ENCODE data around the gene SRRM2. TPM values are rescaled to one million over a fixed set of nuclear protein-coding genes. Genes with fewer than 3 reads are reported as not detected.

The SRRM2 gene
- total RNA-seq, 1 experiment from 2014 or later = 746 TPM

DNA sequence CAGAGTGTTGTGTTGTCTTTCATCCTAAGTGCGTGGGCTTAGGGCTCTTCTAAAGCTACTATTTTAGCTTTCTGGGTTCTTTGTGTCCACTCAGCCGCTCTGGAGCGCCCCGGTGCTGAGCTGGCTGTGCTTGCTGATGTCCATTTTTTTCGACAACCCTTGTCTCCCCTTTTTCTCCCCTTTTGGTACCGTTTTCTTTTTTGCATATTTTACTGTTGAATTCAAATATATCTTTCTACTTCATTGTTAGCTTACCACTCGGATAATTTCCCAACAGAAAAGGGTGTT lies 1.2 kb downstream of the SRRM2 start:
- peak overlapping the region; percentile 90 for H3K4me3 ChIP-seq
- CTCF ChIA-PET = interaction anchor here (0.6 to 0.7 kb wide), 2 partner anchors 114 to 141 kb away, joined by 3 to 4 read pairs; no protein-coding TSS in a partner anchor
- H3K9me3 ChIP-seq (ENCODE audit: insufficient read depth, low read depth) = no peaks in the 10 kb centered on the region
- TF ChIP-seq EZH2 (IDR thresholded peaks at IDR 0.05; ENCODE audit: low read depth) = no peak
- TF ChIP-seq, protein P1, sequence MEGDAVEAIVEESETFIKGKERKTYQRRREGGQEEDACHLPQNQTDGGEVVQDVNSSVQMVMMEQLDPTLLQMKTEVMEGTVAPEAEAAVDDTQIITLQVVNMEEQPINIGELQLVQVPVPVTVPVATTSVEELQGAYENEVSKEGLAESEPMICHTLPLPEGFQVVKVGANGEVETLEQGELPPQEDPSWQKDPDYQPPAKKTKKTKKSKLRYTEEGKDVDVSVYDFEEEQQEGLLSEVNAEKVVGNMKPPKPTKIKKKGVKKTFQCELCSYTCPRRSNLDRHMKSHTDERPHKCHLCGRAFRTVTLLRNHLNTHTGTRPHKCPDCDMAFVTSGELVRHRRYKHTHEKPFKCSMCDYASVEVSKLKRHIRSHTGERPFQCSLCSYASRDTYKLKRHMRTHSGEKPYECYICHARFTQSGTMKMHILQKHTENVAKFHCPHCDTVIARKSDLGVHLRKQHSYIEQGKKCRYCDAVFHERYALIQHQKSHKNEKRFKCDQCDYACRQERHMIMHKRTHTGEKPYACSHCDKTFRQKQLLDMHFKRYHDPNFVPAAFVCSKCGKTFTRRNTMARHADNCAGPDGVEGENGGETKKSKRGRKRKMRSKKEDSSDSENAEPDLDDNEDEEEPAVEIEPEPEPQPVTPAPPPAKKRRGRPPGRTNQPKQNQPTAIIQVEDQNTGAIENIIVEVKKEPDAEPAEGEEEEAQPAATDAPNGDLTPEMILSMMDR (conservative IDR thresholded peaks at IDR 0.05) = no peak
- H3K27me3 ChIP-seq (ENCODE audit: insufficient read depth, low read depth) = no peaks in the 10 kb centered on the region
- no TSS peak for BruUV-seq (replicated peaks)
- POLR2A ChIA-PET (ENCODE audit: unreplicated experiment) = no interaction called here
- no peaks in the 10 kb centered on the region for H3K9me2 ChIP-seq (ENCODE audit: insufficient read depth)
- no peak for DNase-seq
- H3K36me3 ChIP-seq (ENCODE audit: low read depth) = peaks cover 25% of the 10 kb centered on the region
- intact Hi-C loops (cut with micrococcal nuclease; ENCODE audit: unreplicated experiment) = loop anchor here (5.0 kb wide), 1 partner anchor 71 kb away; the partner anchor contains the start of gene KCTD5
- peaks cover 57% of the 10 kb centered on the region for H4K20me1 ChIP-seq (ENCODE audit: insufficient read depth)
- peaks cover 49% of the 10 kb centered on the region for H3F3A ChIP-seq (ENCODE audit: insufficient read depth, low read depth)
- peaks cover 81% of the 10 kb centered on the region for H3K79me2 ChIP-seq (ENCODE audit: low read depth)
- no peak overlapping the region for H2AFZ ChIP-seq
- H3K4me2 ChIP-seq = peak overlapping the region; percentile 100
- peak overlapping the region; percentile 96 for H3K27ac ChIP-seq
- peaks cover 26% of the 10 kb centered on the region for H3K4me1 ChIP-seq (replicated peaks; ENCODE audit: insufficient read depth)

DNA sequence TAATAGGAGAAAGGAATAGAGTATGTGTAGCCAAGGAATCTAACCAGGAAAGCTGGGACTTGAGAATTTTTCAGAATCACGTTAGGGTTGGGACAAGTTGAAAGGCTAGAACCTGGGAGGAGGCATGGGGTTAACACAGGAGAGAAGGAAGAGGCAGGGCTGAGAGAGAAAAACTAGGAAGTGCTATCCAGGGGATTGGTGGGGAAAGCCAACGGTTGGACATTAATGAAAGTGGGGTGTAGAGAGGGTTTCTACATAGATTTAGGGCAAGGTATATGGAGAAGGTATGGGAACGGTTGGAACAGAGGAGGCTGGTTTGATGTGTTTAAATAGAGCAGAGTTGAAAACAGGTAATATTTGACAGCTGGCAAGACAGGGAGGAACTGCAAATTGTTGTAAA lies 2.7 kb downstream of the SRRM2 start:
- peaks cover 87% of the 10 kb centered on the region for H3K79me2 ChIP-seq (ENCODE audit: low read depth)
- ChIA-PET POLR2A (ENCODE audit: unreplicated experiment) (no interaction called here), CTCF (no interaction called here)
- no peak overlapping the region for H2AFZ ChIP-seq
- no peak overlapping the region for H3K27ac ChIP-seq
- H3K9me3 ChIP-seq (ENCODE audit: insufficient read depth, low read depth) = no peaks in the 10 kb centered on the region
- intact Hi-C loops (cut with micrococcal nuclease; ENCODE audit: unreplicated experiment) = no loop called here
- TF ChIP-seq, protein P1 (conservative IDR thresholded peaks at IDR 0.05) = no peak
- TF ChIP-seq EZH2 (IDR thresholded peaks at IDR 0.05; ENCODE audit: low read depth) = no peak
- H4K20me1 ChIP-seq (ENCODE audit: insufficient read depth) = peaks cover 68% of the 10 kb centered on the region
- peaks cover 37% of the 10 kb centered on the region for H3K36me3 ChIP-seq (ENCODE audit: low read depth)
- no peaks in the 10 kb centered on the region for H3K9me2 ChIP-seq (ENCODE audit: insufficient read depth)
- DNase-seq = no peak
- no peaks in the 10 kb centered on the region for H3K27me3 ChIP-seq (ENCODE audit: insufficient read depth, low read depth)
- H3K4me2 ChIP-seq = peak overlapping the region; percentile 100
- peaks cover 61% of the 10 kb centered on the region for H3F3A ChIP-seq (ENCODE audit: insufficient read depth, low read depth)
- peaks cover 26% of the 10 kb centered on the region for H3K4me1 ChIP-seq (replicated peaks; ENCODE audit: insufficient read depth)
- no TSS peak for BruUV-seq (replicated peaks)
- peak overlapping the region; percentile 90; the same call in 1 of the 2 replicates for H3K4me3 ChIP-seq

- H3K4me3 ChIP-seq = no peak overlapping the region
- H3K79me2 ChIP-seq (ENCODE audit: low read depth) = peaks cover 87% of the 10 kb centered on the region
- H2AFZ ChIP-seq = no peak overlapping the region
- ChIA-PET CTCF (no interaction called here), POLR2A (ENCODE audit: unreplicated experiment) (interaction anchor here (0.6 kb wide), 1 partner anchor 208 kb away, joined by 4 read pairs; the partner anchor contains the start of gene KREMEN2)
- no peak overlapping the region for H3K4me2 ChIP-seq
- peaks cover 68% of the 10 kb centered on the region for H3F3A ChIP-seq (ENCODE audit: insufficient read depth, low read depth)
- TF ChIP-seq, protein P1 (conservative IDR thresholded peaks at IDR 0.05) = no peak
- no peak for TF ChIP-seq EZH2 (IDR thresholded peaks at IDR 0.05; ENCODE audit: low read depth)
- H3K27me3 ChIP-seq (ENCODE audit: insufficient read depth, low read depth) = no peaks in the 10 kb centered on the region
- H3K9me2 ChIP-seq (ENCODE audit: insufficient read depth) = no peaks in the 10 kb centered on the region
- H3K27ac ChIP-seq = no peak overlapping the region
- no peaks in the 10 kb centered on the region for H3K9me3 ChIP-seq (ENCODE audit: insufficient read depth, low read depth)
- DNase-seq = no peak
- intact Hi-C loops (cut with micrococcal nuclease; ENCODE audit: unreplicated experiment) = no loop called here
- H4K20me1 ChIP-seq (ENCODE audit: insufficient read depth) = peaks cover 81% of the 10 kb centered on the region
- no TSS peak for BruUV-seq (replicated peaks)
- H3K4me1 ChIP-seq (replicated peaks; ENCODE audit: insufficient read depth) = peaks cover 14% of the 10 kb centered on the region
- H3K36me3 ChIP-seq (ENCODE audit: low read depth) = peaks cover 47% of the 10 kb centered on the region
These were observed 4.0 kb downstream of the SRRM2 start for GRCh38 chr16:2756288-2757015.

All from PC-9 (cell line).